Measurements from ENCODE around the gene SLC9A9. TPM values are rescaled to one million over a fixed set of nuclear protein-coding genes. Genes with fewer than 3 reads are reported as not detected.

SLC9A9 gene
- total and polyA plus RNA-seq, 9 of the 15 experiments (the other 6 are each of a cell fraction or from before 2014, with no cell fraction given): 0.03 to 0.13 TPM; not detected in 7

DNA sequence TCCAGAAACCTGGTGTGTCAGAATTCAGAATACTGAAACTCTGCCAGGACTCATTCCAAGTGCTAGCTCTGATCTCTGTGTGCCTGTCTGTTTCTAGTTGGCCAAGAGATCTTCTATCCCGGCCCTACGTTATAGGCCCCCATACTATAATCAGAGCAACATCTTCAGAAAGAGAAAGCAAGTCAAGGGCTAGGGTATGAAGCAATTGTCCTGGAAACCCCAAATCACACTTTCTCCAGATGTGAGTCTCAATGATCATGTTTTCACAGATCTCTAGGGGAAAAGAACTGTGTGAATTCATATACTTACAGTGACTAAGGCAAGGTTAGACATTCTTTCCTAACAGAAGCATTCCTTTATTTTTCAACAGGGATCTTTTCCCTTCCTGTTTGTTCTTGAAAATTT, 309.7 kb downstream of the SLC9A9 start:
- Histone ChIP-seq H2AFZ (ENCODE audit: low read depth, low read length) (no peak overlapping the region), H3K4me2 (ENCODE audit: insufficient read depth, low read length) (no peak overlapping the region), H3K79me2 (ENCODE audit: control insufficient read depth, insufficient read depth, low read length) (no peaks in the 10 kb centered on the region), H3K27me3 (ENCODE audit: control insufficient read depth in 2 of 2, insufficient read depth in 2 of 2, low read length in 2 of 2) (no peaks in the 10 kb centered on the region), H3K9me3 (replicated peaks; ENCODE audit: control insufficient read depth, insufficient read depth, low read depth, low read length) (no peaks in the 10 kb centered on the region), H3K4me3 (no peak overlapping the region), H3K27ac (ENCODE audit: extremely low read depth, low read depth, low read length) (no peak overlapping the region), H4K20me1 (replicated peaks; ENCODE audit: control insufficient read depth, insufficient read depth, low read length) (no peaks in the 10 kb centered on the region), H3K9me1 (ENCODE audit: control insufficient read depth, insufficient read depth, low read length) (no peaks in the 10 kb centered on the region), H3K9ac (ENCODE audit: insufficient read depth in 1 of 2, low read depth in 2 of 2, low read length in 2 of 2) (no peak overlapping the region), H3K36me3 (ENCODE audit: control insufficient read depth, insufficient read depth, low read length) (no peaks in the 10 kb centered on the region), H3K4me1 (replicated peaks in 1 of 2; ENCODE audit: control insufficient read depth in 2 of 2, insufficient read depth in 2 of 2, low read length in 2 of 2) (no peaks in the 10 kb centered on the region)
- no peak for FAIRE-seq
- intact Hi-C loops (cut with micrococcal nuclease) (no loop called here), in situ Hi-C loops (cut with MboI) (no loop called here)
- DNase-seq (ENCODE audit: extremely low read depth in 1 of 4, low spot score in 3 of 4): no peak
- ATAC-seq: no peak
- no TSS peak for BruUV-seq (replicated peaks)
- POLR2A ChIA-PET: no interaction called here
- TF ChIP-seq SIN3A (IDR thresholded peaks at IDR 0.05; ENCODE audit: borderline replicate concordance in 2 of 2, control insufficient read depth in 1 of 2, low read depth in 2 of 2, low read length in 2 of 2) (no peak), ID3 (CRISPR knock-in tag; IDR thresholded peaks at IDR 0.05) (no peak), ID3 (tag; IDR thresholded peaks at IDR 0.05) (no peak), JUNB (CRISPR knock-in tag; conservative IDR thresholded peaks at IDR 0.05) (no peak), KAT8 (IDR thresholded peaks at IDR 0.05; ENCODE audit: low read depth) (no peak), NR2F6 (CRISPR knock-in tag; IDR thresholded peaks at IDR 0.05) (no peak), SP1 (CRISPR knock-in tag; IDR thresholded peaks at IDR 0.05) (no peak), HINFP (tag; conservative IDR thresholded peaks at IDR 0.05; ENCODE audit: low read depth) (no peak), CCAR2 (IDR thresholded peaks at IDR 0.05; ENCODE audit: low read depth, low read length) (no peak), ERF (CRISPR knock-in tag; IDR thresholded peaks at IDR 0.05) (no peak), ZNF143 (CRISPR knock-in tag; IDR thresholded peaks at IDR 0.05) (no peak), ELK1 (CRISPR knock-in tag; IDR thresholded peaks at IDR 0.05) (no peak), POLR2H (tag; IDR thresholded peaks at IDR 0.05; ENCODE audit: low read depth) (no peak), THRB (CRISPR knock-in tag; conservative IDR thresholded peaks at IDR 0.05) (no peak), THRAP3 (IDR thresholded peaks at IDR 0.05; ENCODE audit: borderline replicate concordance) (no peak), PHF20 (IDR thresholded peaks at IDR 0.05; ENCODE audit: partially characterized antibody) (no peak)
- TF ChIP-seq, protein P1, sequence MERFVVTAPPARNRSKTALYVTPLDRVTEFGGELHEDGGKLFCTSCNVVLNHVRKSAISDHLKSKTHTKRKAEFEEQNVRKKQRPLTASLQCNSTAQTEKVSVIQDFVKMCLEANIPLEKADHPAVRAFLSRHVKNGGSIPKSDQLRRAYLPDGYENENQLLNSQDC (CRISPR knock-in tag; IDR thresholded peaks at IDR 0.05): no peak
- 0% methylated on average over 2 of the region's 2 CpGs for WGBS (ENCODE audit: insufficient coverage, low coverage, missing lambda C conversion rate)
- CTCF ChIA-PET (ENCODE audit: low intra/inter-chr PET ratio): no interaction called here
